ES-I3 (cell line): ENCODE measurements around the gene FAM221A.
A peak's percentile ranks its signal among the peaks of the same experiment; 100 is the strongest.

Source experiments
- H3K36me3 ChIP-seq: 2 replicates; pipeline ENCODE4 v1.6.1; 2013; ENCODE audit warnings: mild to moderate bottlenecking, low read length, control low read depth, moderate library complexity; ENCODE audit not compliant: insufficient read depth
- H3K4me1 ChIP-seq: 2 replicates; pipeline ENCODE4 v1.6.1; 2013; ENCODE audit warnings: mild to moderate bottlenecking, control low read depth, low read length; ENCODE audit not compliant: insufficient read depth
- H3K9ac ChIP-seq: 2 replicates; pipeline ENCODE4 v1.6.1; 2013; ENCODE audit warnings: low read depth, mild to moderate bottlenecking, low read length, moderate library complexity
- H3K9me3 ChIP-seq: 2 replicates; pipeline ENCODE4 v1.6.1; 2013; ENCODE audit warnings: mild to moderate bottlenecking, low read length, moderate library complexity; ENCODE audit not compliant: control insufficient read depth, insufficient read depth

The FAM221A gene, protein sequence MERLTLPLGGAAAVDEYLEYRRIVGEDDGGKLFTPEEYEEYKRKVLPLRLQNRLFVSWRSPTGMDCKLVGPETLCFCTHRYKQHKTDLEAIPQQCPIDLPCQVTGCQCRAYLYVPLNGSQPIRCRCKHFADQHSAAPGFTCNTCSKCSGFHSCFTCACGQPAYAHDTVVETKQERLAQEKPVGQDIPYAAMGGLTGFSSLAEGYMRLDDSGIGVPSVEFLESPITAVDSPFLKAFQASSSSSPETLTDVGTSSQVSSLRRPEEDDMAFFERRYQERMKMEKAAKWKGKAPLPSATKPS

DNA sequence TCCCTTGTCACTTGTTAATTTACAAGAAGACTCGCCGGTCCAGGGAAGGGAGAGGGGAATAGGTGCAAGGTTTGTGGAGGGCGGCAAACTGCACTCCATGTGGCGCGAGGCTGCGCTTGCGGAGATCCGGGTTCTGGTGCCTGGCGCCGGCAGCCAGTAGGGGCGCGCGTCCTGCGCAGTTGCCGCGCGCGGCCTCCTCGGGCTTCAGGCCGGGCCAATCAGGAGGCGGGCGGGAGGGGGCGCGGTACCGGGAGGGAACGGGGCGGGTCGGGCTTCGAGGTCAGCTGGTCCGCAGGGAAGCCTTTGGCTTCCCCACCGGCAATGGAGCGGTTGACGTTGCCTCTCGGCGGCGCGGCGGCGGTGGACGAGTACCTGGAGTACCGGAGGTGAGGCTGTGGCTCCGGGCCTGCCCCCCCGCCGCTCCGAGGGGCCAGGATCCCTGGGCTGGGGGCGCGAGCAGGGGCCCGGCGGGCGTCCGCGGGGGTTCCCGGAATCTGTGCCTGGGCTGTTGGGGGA, at the start of gene FAM221A:
Gene FAM221A, plus strand, starts transcription at position 302 of the 516 bp plus-strand sequence. Its CDS starts 20 bp downstream, at position 322.
- Histone ChIP-seq H3K9me3 (no peaks in the 10 kb centered on the region; the same call in 1 of the 2 replicates), H3K9ac (peak within 1 kb of the TSS; percentile 65), H3K4me1 (no peaks in the 10 kb centered on the region), H3K36me3 (no peaks in the 10 kb centered on the region; the same call in 1 of the 2 replicates)

DNA sequence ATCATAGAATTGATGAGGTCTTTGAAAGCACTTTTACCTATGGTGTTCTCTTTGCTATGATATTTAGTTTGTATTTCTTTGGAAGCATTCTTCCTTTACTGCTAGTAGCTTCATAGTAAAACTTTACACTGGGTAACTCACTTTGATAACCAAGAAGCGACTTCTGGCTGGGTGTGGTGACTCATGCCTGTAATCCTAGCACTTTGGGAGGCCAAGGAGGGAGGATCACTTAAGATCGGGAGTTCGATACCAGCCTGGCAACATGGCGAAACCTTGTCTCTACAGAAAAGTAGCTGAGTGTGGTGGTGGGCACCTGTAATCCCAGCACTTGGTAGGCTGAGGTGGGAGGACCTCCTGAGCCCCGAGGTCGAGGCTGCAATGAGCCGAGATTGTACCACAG, 46.6 kb upstream of the FAM221A start:
- Histone ChIP-seq H3K36me3 (no peaks in the 10 kb centered on the region), H3K9me3 (no peaks in the 10 kb centered on the region), H3K4me1 (no peaks in the 10 kb centered on the region), H3K9ac (no peak overlapping the region)

DNA sequence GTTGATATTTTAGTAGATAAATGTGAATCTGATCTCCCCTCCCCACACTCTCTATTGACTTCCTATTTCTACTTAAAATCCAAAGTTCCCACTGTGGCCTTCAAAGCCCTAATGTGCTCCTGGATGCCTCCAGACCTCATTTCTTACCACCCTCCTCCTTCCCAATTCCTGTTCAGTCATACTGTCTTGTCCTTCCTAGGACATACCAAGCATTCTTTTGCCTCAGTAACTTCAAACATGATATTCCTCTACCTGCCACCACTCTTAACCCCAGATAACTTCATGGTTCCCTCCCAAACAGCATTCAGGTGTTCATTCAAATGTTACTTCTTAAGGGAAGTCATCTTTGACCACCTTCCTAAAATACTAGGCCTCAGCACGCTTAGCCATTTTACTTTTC, 34.2 kb upstream of the FAM221A start:
- H3K9me3 ChIP-seq = no peaks in the 10 kb centered on the region
- no peak overlapping the region for H3K9ac ChIP-seq
- H3K4me1 ChIP-seq = 0 out of 2 replicates have a peak, but pooled peaks cover 7% of the 10 kb centered on the region
- no peaks in the 10 kb centered on the region for H3K36me3 ChIP-seq

DNA sequence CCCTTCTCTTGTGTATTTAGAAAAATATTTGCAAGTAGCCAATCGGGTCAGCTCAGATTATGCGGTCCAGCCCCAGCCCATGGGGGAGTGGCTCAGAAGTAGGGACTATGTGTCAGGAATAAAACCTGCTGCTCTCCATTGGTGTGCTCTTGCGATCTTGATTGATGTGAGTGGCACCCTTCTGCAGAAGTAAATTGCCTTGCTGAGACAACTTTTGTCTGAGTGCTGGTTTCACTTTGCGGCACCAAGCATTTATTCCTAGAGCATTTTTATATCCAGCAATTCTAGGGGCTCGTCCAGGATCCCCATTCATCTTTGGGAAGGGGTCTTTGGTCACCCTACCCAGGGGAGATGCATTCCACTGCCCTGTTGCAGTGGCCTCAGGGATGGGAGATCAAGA, 26.1 kb upstream of the FAM221A start:
- Histone ChIP-seq H3K36me3 (no peaks in the 10 kb centered on the region), H3K4me1 (no peaks in the 10 kb centered on the region)

DNA sequence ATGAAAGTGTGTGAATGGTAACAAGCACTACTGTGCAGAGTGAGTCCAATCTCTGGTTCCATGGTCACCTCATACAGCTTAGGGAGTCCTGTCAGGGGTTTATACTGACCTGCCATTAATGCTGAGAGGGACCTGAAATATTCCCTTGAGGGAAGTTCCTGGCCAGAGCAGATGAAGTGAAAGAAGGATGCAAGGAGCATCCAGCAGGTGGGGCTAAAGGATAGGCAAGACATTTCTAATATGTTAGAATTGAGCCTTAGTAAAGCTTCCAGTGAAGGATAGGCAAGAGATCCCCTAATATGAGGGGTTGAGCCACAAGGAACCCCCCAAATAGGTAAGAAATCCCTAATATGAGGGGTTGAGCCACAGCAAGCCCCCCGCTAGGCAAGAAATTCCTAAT, 25.5 kb upstream of the FAM221A start:
- H3K9me3 ChIP-seq = peaks cover 9% of the 10 kb centered on the region
- no peaks in the 10 kb centered on the region for H3K36me3 ChIP-seq
- H3K4me1 ChIP-seq = no peaks in the 10 kb centered on the region
- H3K9ac ChIP-seq = no peak overlapping the region

More for the DNA sequence above, 26.1 kb upstream of the FAM221A start:
- H3K9me3 ChIP-seq = peaks cover 7% of the 10 kb centered on the region
- no peak overlapping the region for H3K9ac ChIP-seq

DNA sequence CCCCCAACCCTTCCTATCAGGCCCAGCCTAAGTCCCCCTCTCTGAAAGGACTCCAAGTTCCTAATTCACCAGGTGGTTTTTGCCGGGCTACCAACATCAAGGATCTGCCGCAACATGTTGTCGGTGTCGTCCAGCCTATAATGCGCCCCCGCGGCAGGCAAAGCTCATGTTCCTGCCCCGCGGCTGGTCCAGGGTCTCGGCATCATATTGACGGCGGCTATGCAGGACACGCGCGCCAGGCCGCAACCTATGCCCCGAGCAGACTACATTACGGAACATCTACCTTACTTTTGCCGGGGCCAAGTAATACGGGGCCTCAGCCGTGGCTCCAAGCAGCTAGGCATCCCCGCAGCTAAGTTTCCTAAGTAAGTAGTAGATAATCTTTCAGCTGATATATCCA, 24.6 kb upstream of the FAM221A start:
- Histone ChIP-seq H3K9me3 (peaks cover 9% of the 10 kb centered on the region), H3K4me1 (no peaks in the 10 kb centered on the region), H3K9ac (no peak overlapping the region), H3K36me3 (no peaks in the 10 kb centered on the region)

DNA sequence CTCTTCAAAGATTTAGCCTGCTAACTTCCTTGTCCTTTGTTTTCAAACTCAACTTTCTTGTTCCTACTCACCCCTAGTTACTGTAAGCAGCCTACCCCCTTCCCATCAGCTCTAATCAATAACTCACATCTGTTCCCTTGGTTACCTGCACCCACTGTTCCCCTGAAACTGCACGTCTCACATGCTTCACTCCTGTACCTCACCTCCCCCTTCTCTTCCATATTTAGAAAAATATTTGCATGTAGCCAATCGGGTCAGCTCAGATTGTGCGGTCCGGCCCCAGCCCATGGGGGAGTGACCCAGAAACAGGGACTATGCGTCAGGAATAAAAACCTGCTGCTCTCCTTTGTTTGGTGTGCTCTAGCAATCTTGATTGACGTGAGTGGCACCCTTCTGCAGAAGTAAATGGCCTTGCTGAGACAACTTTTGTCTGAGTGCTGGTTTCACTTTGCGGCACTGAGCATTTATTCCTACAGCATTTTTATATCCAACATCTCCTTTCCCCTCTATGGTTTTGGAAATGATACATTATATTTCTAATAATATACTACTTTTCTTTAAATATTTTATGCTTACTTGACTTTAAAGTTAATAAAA, 21.1 kb upstream of the FAM221A start:
- no peak overlapping the region for H3K9ac ChIP-seq
- no peaks in the 10 kb centered on the region for H3K36me3 ChIP-seq
- H3K9me3 ChIP-seq = peaks cover 3% of the 10 kb centered on the region; the same call in 1 of the 2 replicates
- H3K4me1 ChIP-seq = peaks cover 3% of the 10 kb centered on the region; the same call in 1 of the 2 replicates

DNA sequence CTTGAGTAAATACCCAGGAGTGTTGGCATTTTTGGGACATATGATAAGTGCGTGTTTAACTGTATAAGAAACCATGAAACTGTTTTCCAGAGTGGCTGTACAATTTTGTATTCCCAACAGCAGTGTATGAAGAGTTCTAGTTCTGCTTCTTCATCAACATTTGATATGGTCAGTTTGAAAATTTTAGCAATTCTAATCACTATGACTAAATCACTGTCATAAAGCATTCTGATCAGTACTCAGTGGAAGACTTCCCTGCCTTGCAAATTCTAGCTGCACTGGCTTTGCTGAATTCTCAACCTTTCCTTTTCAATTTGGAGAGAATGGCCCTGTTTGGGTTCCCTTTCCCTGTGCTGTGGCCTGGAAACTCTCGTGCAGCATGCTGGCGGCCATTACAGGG, 18.6 kb upstream of the FAM221A start:
- Histone ChIP-seq H3K9ac (no peak overlapping the region), H3K9me3 (peaks cover 3% of the 10 kb centered on the region; the same call in 1 of the 2 replicates), H3K36me3 (no peaks in the 10 kb centered on the region), H3K4me1 (peaks cover 3% of the 10 kb centered on the region; the same call in 1 of the 2 replicates)

DNA sequence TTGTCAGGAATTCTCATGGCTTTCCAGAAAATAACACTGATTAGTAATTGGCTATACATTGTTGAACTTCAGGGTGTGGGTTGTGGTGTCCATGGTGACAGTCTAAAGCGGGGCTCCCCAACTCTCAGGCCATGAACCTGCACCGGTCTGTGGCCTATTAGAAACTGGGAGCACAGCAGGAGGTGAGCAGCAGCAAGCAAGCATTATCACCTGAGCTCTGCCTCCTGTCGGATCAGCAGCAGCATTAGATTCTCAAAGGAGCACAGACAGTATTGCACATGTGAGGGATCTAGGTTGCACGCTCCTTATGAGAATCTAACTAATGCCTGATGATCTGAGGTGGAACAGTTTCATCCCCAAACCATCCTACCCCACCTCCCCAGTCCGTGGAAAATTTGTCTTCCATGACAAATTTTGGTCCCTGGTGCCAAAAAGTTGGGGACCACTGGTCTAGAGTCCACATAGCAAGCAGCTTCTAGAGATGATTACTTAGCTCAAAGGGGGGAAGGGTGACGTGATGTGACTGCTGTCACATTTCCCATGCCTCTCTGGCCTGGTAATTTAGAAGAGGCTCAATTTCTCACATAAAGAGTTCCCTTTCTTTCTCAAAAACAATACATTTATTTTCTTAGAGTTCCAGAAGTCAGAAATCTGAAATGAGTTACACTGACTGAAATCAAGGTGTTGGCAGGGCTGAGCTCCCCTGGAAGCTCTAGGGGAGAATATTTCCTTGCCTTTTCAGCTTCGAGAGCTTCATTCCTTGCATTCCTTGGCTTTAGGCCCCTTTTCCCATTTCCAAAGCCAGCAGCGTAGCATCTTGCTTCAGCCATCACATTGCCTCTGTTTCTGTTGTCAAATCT, 17.6 kb upstream of the FAM221A start:
- H3K36me3 ChIP-seq = no peaks in the 10 kb centered on the region
- peaks cover 3% of the 10 kb centered on the region; the same call in 1 of the 2 replicates for H3K9me3 ChIP-seq
- no peak overlapping the region for H3K9ac ChIP-seq
- H3K4me1 ChIP-seq = peaks cover 3% of the 10 kb centered on the region; the same call in 1 of the 2 replicates

DNA sequence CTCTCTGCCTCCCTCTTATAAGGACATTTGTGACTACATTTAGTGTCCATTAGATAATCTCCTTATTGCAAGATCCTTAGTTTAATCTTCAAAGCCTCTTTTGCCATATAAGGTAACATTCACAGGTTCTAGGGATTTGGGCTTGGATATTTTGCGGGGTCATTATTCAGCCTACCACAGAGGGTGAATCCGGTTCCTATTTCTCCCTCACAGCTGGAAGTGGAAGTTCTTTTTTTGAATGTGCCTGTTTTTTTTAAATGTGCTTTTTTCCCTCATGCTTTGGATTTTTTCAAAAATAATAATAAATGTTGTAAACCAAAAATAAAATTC, 17.1 kb upstream of the FAM221A start:
- no peaks in the 10 kb centered on the region for H3K36me3 ChIP-seq
- peaks cover 3% of the 10 kb centered on the region; the same call in 1 of the 2 replicates for H3K9me3 ChIP-seq
- H3K4me1 ChIP-seq = peaks cover 3% of the 10 kb centered on the region; the same call in 1 of the 2 replicates
- no peak overlapping the region for H3K9ac ChIP-seq

DNA sequence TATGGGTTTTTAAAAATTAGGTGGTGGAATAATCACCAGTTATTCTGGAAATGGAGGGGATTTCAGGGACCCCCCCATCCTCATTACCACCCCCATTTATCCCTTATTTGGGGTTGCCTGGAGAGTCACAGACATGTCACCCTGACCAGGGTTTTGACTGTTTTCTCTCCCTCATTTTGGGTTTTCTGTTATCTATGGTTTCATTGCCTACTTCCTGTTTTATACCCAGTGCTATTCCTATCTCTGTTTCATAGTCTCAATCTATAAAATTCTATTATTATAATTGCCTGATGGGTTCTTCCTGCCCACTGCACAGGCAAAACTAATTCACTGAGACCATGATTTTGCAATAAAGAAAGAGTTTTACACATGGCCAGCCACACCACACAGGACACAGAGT, 15.9 kb upstream of the FAM221A start:
- peaks cover 3% of the 10 kb centered on the region; the same call in 1 of the 2 replicates for H3K4me1 ChIP-seq
- no peaks in the 10 kb centered on the region for H3K36me3 ChIP-seq
- H3K9me3 ChIP-seq = 0 out of 2 replicates have a peak, but pooled peaks cover under 1% of the 10 kb centered on the region
- H3K9ac ChIP-seq = no peak overlapping the region

DNA sequence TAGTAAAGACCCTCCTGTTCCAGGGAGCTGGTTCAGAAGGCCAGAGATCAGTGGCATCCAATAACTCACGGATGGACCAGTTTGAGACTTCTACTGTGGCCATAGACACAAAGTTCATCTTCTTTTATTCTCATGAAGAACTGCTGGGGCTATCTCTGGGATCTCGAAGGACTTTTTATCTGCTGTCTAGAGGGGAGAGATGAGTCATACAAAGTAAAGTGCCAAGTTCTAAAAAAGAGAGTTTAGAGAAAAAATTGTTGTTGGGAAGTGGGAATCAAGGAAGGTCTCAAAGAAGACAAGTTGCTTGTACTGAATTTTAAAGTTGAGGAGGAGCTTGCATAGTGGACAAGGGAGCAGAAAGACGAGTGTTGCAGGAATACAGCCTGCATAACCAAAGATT, 8.0 kb upstream of the FAM221A start:
- Histone ChIP-seq H3K36me3 (no peaks in the 10 kb centered on the region), H3K9ac (no peak overlapping the region)

DNA sequence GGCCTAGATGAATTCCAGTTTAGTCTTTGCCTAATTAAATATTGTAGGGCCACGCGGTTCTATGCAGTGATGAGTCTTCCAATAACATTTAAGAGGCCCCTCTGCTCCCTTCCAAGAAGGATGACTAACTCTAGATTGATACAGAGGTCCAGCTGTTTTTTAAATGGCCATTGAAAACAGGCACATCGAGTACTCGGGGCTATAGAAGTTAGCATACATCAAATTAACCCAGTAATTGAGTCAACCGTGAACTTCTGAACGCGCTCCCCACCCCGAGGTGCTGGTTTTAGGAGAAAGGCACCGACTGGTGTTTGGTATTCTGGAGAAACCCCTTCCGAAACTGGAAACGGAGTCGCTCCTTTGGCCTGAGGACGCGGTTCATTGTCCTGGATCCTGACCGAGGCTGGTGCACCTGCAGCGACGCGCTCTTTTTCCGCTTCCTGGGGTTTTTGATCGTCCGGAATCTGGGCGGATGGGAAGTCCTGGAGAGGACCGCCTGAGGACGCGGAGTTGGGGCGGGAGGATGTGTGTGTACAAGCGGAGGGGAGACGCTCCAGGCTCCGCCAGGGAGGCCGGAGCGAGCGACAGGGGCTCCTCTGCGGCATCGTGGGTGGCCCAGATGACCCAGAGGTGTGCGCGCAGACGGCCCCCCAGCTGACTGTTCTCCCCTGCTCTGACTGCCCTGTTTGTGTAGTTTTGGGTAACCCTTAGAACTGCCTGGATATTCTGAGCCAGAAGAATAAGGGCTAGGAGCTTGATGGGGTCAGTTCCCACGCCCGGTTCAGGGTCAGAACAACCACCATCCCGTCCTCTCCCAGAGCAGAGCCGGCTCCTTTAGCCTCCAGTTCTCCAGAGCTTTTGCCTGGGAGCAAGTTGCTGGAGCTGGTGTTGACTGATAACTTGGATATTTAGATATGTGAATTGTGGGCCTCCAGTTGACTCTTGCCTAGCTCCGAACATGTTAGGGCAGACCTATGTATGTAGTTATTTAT, 711 bp downstream of the FAM221A start:
- peak overlapping the region; percentile 65 for H3K9ac ChIP-seq
- no peaks in the 10 kb centered on the region; the same call in 1 of the 2 replicates for H3K9me3 ChIP-seq
- no peaks in the 10 kb centered on the region; the same call in 1 of the 2 replicates for H3K36me3 ChIP-seq
- 0 out of 2 replicates have a peak, but pooled peaks cover 4% of the 10 kb centered on the region for H3K4me1 ChIP-seq

More for the DNA sequence above, 8.0 kb upstream of the FAM221A start:
- Histone ChIP-seq H3K4me1 (no peaks in the 10 kb centered on the region), H3K9me3 (no peaks in the 10 kb centered on the region)
